ENCODE measurements around the gene NTNG2.

- TF ChIP-seq POLR2A (IDR thresholded peaks at IDR 0.05) = no peak
- TF ChIP-seq, protein P1, sequence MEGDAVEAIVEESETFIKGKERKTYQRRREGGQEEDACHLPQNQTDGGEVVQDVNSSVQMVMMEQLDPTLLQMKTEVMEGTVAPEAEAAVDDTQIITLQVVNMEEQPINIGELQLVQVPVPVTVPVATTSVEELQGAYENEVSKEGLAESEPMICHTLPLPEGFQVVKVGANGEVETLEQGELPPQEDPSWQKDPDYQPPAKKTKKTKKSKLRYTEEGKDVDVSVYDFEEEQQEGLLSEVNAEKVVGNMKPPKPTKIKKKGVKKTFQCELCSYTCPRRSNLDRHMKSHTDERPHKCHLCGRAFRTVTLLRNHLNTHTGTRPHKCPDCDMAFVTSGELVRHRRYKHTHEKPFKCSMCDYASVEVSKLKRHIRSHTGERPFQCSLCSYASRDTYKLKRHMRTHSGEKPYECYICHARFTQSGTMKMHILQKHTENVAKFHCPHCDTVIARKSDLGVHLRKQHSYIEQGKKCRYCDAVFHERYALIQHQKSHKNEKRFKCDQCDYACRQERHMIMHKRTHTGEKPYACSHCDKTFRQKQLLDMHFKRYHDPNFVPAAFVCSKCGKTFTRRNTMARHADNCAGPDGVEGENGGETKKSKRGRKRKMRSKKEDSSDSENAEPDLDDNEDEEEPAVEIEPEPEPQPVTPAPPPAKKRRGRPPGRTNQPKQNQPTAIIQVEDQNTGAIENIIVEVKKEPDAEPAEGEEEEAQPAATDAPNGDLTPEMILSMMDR (IDR thresholded peaks at IDR 0.05) = no peak
Observed at GRCh38 chr9:132162764-132163456, 1.1 kb downstream of the NTNG2 start.
